ENCODE data around the gene PKNOX2. TPM values are rescaled to one million over a fixed set of nuclear protein-coding genes. Genes with fewer than 3 reads are reported as not detected.

Gene PKNOX2
- total and polyA plus RNA-seq, 9 of the 15 experiments (the other 6 are each of a cell fraction or from before 2014, with no cell fraction given): not detected

- Histone ChIP-seq H3K4me3 (no peak overlapping the region), H3K4me1 (replicated peaks in 1 of 2; ENCODE audit: control insufficient read depth in 2 of 2, insufficient read depth in 2 of 2, low read length in 2 of 2) (no peaks in the 10 kb centered on the region), H3K79me2 (ENCODE audit: control insufficient read depth, insufficient read depth, low read length) (no peaks in the 10 kb centered on the region), H3K27me3 (ENCODE audit: control insufficient read depth in 2 of 2, insufficient read depth in 2 of 2, low read length in 2 of 2) (peaks cover 18 to 61% of the 10 kb centered on the region in 2 experiments), H2AFZ (ENCODE audit: low read depth, low read length) (no peak overlapping the region), H3K36me3 (ENCODE audit: control insufficient read depth, insufficient read depth, low read length) (no peaks in the 10 kb centered on the region), H3K9me3 (replicated peaks; ENCODE audit: control insufficient read depth, insufficient read depth, low read depth, low read length) (no peaks in the 10 kb centered on the region), H3K9ac (ENCODE audit: insufficient read depth in 1 of 2, low read depth in 2 of 2, low read length in 2 of 2) (no peak overlapping the region), H3K27ac (ENCODE audit: extremely low read depth, low read depth, low read length) (no peak overlapping the region), H3K4me2 (ENCODE audit: insufficient read depth, low read length) (no peak overlapping the region), H3K9me1 (ENCODE audit: control insufficient read depth, insufficient read depth, low read length) (no peaks in the 10 kb centered on the region), H4K20me1 (replicated peaks; ENCODE audit: control insufficient read depth, insufficient read depth, low read length) (peaks cover 7% of the 10 kb centered on the region; the same call in 1 of the 2 replicates)
- in situ Hi-C loops (cut with MboI) (no loop called here), intact Hi-C loops (cut with micrococcal nuclease) (no loop called here)
- FAIRE-seq (peak; percentile 32), DNase-seq (ENCODE audit: extremely low read depth in 1 of 4, low spot score in 3 of 4) (peak; percentile 29 to 63 (median 46)), ATAC-seq (peak; percentile 85)
- POLR2A ChIA-PET: no interaction called here
- no TSS peak for BruUV-seq (replicated peaks)
- 3% methylated on average over 7 of the region's 7 CpGs for WGBS (ENCODE audit: insufficient coverage, low coverage, missing lambda C conversion rate)
- TF ChIP-seq RAD21 (CRISPR knock-in tag; conservative IDR thresholded peaks at IDR 0.05 in 1 of 2, IDR thresholded peaks at IDR 0.05 in 1 of 2) (peak in 1 of 2 experiments; percentile 19; a peak in 1 of 4 replicates), KHSRP (IDR thresholded peaks at IDR 0.05) (no peak)
- TF ChIP-seq, protein P1, sequence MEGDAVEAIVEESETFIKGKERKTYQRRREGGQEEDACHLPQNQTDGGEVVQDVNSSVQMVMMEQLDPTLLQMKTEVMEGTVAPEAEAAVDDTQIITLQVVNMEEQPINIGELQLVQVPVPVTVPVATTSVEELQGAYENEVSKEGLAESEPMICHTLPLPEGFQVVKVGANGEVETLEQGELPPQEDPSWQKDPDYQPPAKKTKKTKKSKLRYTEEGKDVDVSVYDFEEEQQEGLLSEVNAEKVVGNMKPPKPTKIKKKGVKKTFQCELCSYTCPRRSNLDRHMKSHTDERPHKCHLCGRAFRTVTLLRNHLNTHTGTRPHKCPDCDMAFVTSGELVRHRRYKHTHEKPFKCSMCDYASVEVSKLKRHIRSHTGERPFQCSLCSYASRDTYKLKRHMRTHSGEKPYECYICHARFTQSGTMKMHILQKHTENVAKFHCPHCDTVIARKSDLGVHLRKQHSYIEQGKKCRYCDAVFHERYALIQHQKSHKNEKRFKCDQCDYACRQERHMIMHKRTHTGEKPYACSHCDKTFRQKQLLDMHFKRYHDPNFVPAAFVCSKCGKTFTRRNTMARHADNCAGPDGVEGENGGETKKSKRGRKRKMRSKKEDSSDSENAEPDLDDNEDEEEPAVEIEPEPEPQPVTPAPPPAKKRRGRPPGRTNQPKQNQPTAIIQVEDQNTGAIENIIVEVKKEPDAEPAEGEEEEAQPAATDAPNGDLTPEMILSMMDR (IDR thresholded peaks at IDR 0.05 in 2 of 3, conservative IDR thresholded peaks at IDR 0.05 in 1 of 3; ENCODE audit: insufficient read depth in 2 of 3, low read depth in 1 of 3, low read length in 3 of 3): peak; percentile 33 to 57 (median 47)
- CTCF ChIA-PET (ENCODE audit: low intra/inter-chr PET ratio): no interaction called here
These were observed 92.6 kb downstream of the PKNOX2 start for GRCh38 chr11:125257190-125257579.

DNA sequence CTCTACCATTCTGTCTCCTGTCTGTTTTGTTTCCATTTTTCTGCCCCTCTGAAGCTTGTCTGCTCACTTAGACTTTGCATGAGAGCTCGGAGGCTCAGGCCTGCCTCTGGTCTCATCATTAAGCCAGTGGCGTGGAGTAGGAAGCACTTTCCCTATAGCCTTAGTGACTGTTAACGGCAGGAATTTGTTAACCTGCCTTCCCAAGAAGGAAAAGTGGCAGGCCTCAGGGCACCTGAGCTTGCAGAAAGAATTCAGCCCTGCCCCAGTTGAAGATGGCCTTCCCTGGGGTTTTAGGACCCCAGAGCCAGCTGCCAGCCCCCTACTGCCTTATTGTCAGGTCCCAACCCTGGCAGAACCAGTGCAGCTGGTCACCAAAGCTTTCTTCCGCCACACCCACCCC, 93.2 kb downstream of the PKNOX2 start:
- POLR2A ChIA-PET: interaction anchor here (1.0 kb wide), 1 partner anchor 10 kb away, joined by 3 read pairs; no protein-coding TSS in a partner anchor
- in situ Hi-C loops (cut with MboI): no loop called here
- no TSS peak for BruUV-seq (replicated peaks)
- TF ChIP-seq MTA2 (IDR thresholded peaks at IDR 0.05; ENCODE audit: low read depth) (no peak), TCF3 (CRISPR knock-in tag; IDR thresholded peaks at IDR 0.05) (no peak), TAF9B (IDR thresholded peaks at IDR 0.05; ENCODE audit: partially characterized antibody) (no peak), KAT2B (IDR thresholded peaks at IDR 0.05; ENCODE audit: low read depth, low read length) (no peak), TRIM28 (IDR thresholded peaks at IDR 0.05) (no peak), ZNF740 (CRISPR knock-in tag; IDR thresholded peaks at IDR 0.05) (no peak), ZNF740 (tag; IDR thresholded peaks at IDR 0.05) (no peak), ZNF583 (CRISPR knock-in tag; IDR thresholded peaks at IDR 0.05) (no peak), SMAD3 (CRISPR knock-in tag; conservative IDR thresholded peaks at IDR 0.05) (no peak)
- TF ChIP-seq, protein P2, sequence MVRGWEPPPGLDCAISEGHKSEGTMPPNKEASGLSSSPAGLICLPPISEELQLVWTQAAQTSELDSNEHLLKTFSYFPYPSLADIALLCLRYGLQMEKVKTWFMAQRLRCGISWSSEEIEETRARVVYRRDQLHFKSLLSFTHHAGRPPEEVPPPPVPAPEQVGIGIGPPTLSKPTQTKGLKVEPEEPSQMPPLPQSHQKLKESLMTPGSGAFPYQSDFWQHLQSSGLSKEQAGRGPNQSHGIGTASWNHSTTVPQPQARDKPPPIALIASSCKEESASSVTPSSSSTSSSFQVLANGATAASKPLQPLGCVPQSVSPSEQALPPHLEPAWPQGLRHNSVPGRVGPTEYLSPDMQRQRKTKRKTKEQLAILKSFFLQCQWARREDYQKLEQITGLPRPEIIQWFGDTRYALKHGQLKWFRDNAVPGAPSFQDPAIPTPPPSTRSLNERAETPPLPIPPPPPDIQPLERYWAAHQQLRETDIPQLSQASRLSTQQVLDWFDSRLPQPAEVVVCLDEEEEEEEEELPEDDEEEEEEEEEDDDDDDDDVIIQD (CRISPR knock-in tag; IDR thresholded peaks at IDR 0.05): no peak

More for the DNA sequence above, 93.2 kb downstream of the PKNOX2 start:
- no peaks in the 10 kb centered on the region for H3K79me2 ChIP-seq (ENCODE audit: control insufficient read depth, insufficient read depth, low read length)
- FAIRE-seq: no peak
- no peaks in the 10 kb centered on the region for H3K9me1 ChIP-seq (ENCODE audit: control insufficient read depth, insufficient read depth, low read length)
- ATAC-seq: no peak
- H3K4me1 ChIP-seq (replicated peaks in 1 of 2; ENCODE audit: control insufficient read depth in 2 of 2, insufficient read depth in 2 of 2, low read length in 2 of 2): no peaks in the 10 kb centered on the region
- H3K9me3 ChIP-seq (replicated peaks; ENCODE audit: control insufficient read depth, insufficient read depth, low read depth, low read length): no peaks in the 10 kb centered on the region
- no peak overlapping the region for H3K9ac ChIP-seq (ENCODE audit: insufficient read depth in 1 of 2, low read depth in 2 of 2, low read length in 2 of 2)
- no peak overlapping the region for H3K4me2 ChIP-seq (ENCODE audit: insufficient read depth, low read length)
- intact Hi-C loops (cut with micrococcal nuclease): no loop called here
- no peak overlapping the region for H2AFZ ChIP-seq (ENCODE audit: low read depth, low read length)
- H3K27ac ChIP-seq (ENCODE audit: extremely low read depth, low read depth, low read length): no peak overlapping the region
- CTCF ChIA-PET (ENCODE audit: low intra/inter-chr PET ratio): no interaction called here
- peaks cover 19 to 61% of the 10 kb centered on the region in 2 experiments for H3K27me3 ChIP-seq (ENCODE audit: control insufficient read depth in 2 of 2, insufficient read depth in 2 of 2, low read length in 2 of 2)
- peaks cover 8% of the 10 kb centered on the region; the same call in 1 of the 2 replicates for H4K20me1 ChIP-seq (replicated peaks; ENCODE audit: control insufficient read depth, insufficient read depth, low read length)
- H3K4me3 ChIP-seq: no peak overlapping the region
- no peak for DNase-seq (ENCODE audit: extremely low read depth in 1 of 4, low spot score in 3 of 4)
- 0% methylated on average over 3 of the region's 4 CpGs for WGBS (ENCODE audit: insufficient coverage, low coverage, missing lambda C conversion rate)
- no peaks in the 10 kb centered on the region for H3K36me3 ChIP-seq (ENCODE audit: control insufficient read depth, insufficient read depth, low read length)
